IPS-NIHi7 (cell line): ENCODE measurements around the gene TIMM17A.
"Not testable (repeated sequence)": the region's sequence is repeated elsewhere in the genome, so short reads cannot be mapped to it uniquely, and the experiment has no call there.

Source experiments
- DNase-seq: peaks from one replicate; pipeline ENCODE4 v3.0.0; 2012; ENCODE audit warnings: mixed read lengths; ENCODE audit errors: extremely low spot score

Gene TIMM17A

GRCh38 chr1:202015662-202015937 lies 60.3 kb downstream of the TIMM17A start:
- no peak for DNase-seq

GRCh38 chr1:202016022-202016810 lies 60.9 kb downstream of the TIMM17A start:
- no peak for DNase-seq

GRCh38 chr1:202016811-202017748 lies 61.8 kb downstream of the TIMM17A start:
- DNase-seq = no peak

- no peak for DNase-seq
These were observed 62.6 kb downstream of the TIMM17A start for GRCh38 chr1:202017749-202018467.

GRCh38 chr1:202018468-202019234 lies 63.3 kb downstream of the TIMM17A start:
- no peak for DNase-seq

- DNase-seq = not testable (repeated sequence)
These were observed 63.9 kb downstream of the TIMM17A start for GRCh38 chr1:202019235-202019558.
